Measurements from ENCODE around the gene LYVE1. TPM values are rescaled to one million over a fixed set of nuclear protein-coding genes. Genes with fewer than 3 reads are reported as not detected.

Gene LYVE1
- total and polyA plus RNA-seq, 2 of the 13 experiments (the other 11 are each of a cell fraction or from before 2014, with no cell fraction given), result 1.2 to 1.4 TPM

DNA sequence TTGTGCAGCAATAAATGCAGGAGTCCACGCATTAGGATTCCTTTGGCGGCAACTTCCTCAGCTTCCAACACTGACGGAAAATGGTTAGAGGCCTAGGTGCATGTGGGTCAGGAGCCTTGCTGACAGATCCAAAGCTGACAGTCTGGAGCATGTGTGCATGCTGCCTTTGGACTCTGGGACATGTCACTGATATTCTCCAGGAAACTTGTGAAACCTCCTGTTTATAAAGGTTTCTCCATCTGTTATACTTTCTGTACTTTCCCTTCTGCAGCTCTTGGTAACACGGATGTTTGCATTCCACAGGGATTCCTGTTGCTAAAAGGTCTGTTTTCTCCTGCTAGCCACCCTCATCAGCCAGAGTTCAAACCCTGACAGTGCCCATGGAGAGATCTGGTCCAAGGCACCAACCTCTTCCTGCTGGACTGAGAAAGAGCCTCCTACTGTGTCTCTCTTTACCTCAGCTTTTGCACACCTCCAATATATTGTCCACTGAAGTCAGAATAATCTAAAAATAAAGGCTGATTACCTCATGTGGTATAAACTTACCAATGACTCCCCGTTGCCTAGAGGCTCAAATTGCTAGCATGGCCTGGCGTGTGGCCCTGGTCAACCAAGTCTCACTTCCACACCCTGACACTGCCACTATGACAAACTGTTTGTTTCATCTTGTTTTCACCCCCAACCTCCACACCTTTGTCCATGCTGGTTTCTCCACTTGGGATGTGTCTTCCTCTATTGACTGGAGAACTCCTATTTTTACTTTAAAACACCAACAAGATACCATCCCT is 31.1 kb upstream of the LYVE1 start:
- H3K4me1 ChIP-seq (ENCODE audit: insufficient read depth, low read length), result peaks cover 44% of the 10 kb centered on the region
- no peak overlapping the region for H3K4me3 ChIP-seq (replicated peaks in 1 of 3; ENCODE audit: insufficient read depth in 1 of 3, low read depth in 2 of 3, low read length in 3 of 3)
- H4K20me1 ChIP-seq (ENCODE audit: insufficient read depth, low read length), result no peaks in the 10 kb centered on the region
- intact Hi-C loops (cut with micrococcal nuclease; ENCODE audit: unreplicated experiment), result no loop called here
- in situ Hi-C loops (cut with HindIII; ENCODE audit: extremely low pct_ligation_motif_present, low pct_unique_long_range_greater_than_20kb), result no loop called here
- peak overlapping the region; percentile 27 for H3K27ac ChIP-seq (ENCODE audit: extremely low read length, insufficient read depth, low read length)
- ChIA-PET POLR2A (no interaction called here), CTCF (ENCODE audit: low intra/inter-chr PET ratio, low total read pairs) (no interaction called here)
- H3K79me2 ChIP-seq (ENCODE audit: insufficient read depth, low read length), result no peaks in the 10 kb centered on the region
- no peaks in the 10 kb centered on the region for H3K9me3 ChIP-seq (ENCODE audit: low read length)
- H3K27me3 ChIP-seq (ENCODE audit: control insufficient read depth in 1 of 2, insufficient read depth in 2 of 2, low read length in 2 of 2), result no peaks in the 10 kb centered on the region
- peak overlapping the region; percentile 13 for H3K4me2 ChIP-seq (ENCODE audit: low read depth, low read length)
- no TSS peak for BruUV-seq (replicated peaks)
- DNase-seq (ENCODE audit: low spot score), result peak; percentile 68
- FAIRE-seq, result peak; percentile 49
- H2AFZ ChIP-seq (ENCODE audit: low read length), result no peak overlapping the region
- H3K9ac ChIP-seq (ENCODE audit: insufficient read depth, low read depth, low read length), result no peak overlapping the region
- ATAC-seq, result peak; percentile 87
- 45% methylated on average over 6 of the region's 6 CpGs for WGBS (ENCODE audit: low lambda C conversion rate)
- no peaks in the 10 kb centered on the region for H3K36me3 ChIP-seq (replicated peaks in 1 of 2; ENCODE audit: control insufficient read depth in 1 of 2, insufficient read depth in 2 of 2, low read length in 2 of 2)
- TF ChIP-seq ZNF180 (CRISPR knock-in tag; IDR thresholded peaks at IDR 0.05; ENCODE audit: borderline replicate concordance, low read depth) (no peak), ZNF263 (CRISPR knock-in tag; IDR thresholded peaks at IDR 0.05) (no peak), HDAC1 (CRISPR knock-in tag; IDR thresholded peaks at IDR 0.05) (peak; percentile 25; the same call in 1 of the 2 replicates), DPF2 (CRISPR knock-in tag; IDR thresholded peaks at IDR 0.05; ENCODE audit: borderline replicate concordance, low read depth) (no peak), GPN1 (CRISPR knock-in tag; IDR thresholded peaks at IDR 0.05; ENCODE audit: borderline replicate concordance) (no peak), ZNF282 (IDR thresholded peaks at IDR 0.05; ENCODE audit: partially characterized antibody) (no peak), ADNP (CRISPR knock-in tag; IDR thresholded peaks at IDR 0.05) (no peak), RFXAP (CRISPR knock-in tag; IDR thresholded peaks at IDR 0.05; ENCODE audit: borderline replicate concordance) (peak; percentile 58; the same call in 1 of the 2 replicates), YEATS4 (CRISPR knock-in tag; IDR thresholded peaks at IDR 0.05; ENCODE audit: borderline replicate concordance) (no peak), PITX1 (CRISPR knock-in tag; IDR thresholded peaks at IDR 0.05) (peak; percentile 44; the same call in 1 of the 2 replicates), ZNF772 (CRISPR knock-in tag; IDR thresholded peaks at IDR 0.05) (no peak)
- TF ChIP-seq, protein P1, sequence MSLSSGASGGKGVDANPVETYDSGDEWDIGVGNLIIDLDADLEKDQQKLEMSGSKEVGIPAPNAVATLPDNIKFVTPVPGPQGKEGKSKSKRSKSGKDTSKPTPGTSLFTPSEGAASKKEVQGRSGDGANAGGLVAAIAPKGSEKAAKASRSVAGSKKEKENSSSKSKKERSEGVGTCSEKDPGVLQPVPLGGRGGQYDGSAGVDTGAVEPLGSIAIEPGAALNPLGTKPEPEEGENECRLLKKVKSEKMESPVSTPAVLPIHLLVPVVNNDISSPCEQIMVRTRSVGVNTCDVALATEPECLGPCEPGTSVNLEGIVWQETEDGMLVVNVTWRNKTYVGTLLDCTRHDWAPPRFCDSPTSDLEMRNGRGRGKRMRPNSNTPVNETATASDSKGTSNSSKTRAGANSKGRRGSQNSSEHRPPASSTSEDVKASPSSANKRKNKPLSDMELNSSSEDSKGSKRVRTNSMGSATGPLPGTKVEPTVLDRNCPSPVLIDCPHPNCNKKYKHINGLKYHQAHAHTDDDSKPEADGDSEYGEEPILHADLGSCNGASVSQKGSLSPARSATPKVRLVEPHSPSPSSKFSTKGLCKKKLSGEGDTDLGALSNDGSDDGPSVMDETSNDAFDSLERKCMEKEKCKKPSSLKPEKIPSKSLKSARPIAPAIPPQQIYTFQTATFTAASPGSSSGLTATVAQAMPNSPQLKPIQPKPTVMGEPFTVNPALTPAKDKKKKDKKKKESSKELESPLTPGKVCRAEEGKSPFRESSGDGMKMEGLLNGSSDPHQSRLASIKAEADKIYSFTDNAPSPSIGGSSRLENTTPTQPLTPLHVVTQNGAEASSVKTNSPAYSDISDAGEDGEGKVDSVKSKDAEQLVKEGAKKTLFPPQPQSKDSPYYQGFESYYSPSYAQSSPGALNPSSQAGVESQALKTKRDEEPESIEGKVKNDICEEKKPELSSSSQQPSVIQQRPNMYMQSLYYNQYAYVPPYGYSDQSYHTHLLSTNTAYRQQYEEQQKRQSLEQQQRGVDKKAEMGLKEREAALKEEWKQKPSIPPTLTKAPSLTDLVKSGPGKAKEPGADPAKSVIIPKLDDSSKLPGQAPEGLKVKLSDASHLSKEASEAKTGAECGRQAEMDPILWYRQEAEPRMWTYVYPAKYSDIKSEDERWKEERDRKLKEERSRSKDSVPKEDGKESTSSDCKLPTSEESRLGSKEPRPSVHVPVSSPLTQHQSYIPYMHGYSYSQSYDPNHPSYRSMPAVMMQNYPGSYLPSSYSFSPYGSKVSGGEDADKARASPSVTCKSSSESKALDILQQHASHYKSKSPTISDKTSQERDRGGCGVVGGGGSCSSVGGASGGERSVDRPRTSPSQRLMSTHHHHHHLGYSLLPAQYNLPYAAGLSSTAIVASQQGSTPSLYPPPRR (CRISPR knock-in tag; IDR thresholded peaks at IDR 0.05; ENCODE audit: borderline replicate concordance), result no peak
- TF ChIP-seq, protein P2, sequence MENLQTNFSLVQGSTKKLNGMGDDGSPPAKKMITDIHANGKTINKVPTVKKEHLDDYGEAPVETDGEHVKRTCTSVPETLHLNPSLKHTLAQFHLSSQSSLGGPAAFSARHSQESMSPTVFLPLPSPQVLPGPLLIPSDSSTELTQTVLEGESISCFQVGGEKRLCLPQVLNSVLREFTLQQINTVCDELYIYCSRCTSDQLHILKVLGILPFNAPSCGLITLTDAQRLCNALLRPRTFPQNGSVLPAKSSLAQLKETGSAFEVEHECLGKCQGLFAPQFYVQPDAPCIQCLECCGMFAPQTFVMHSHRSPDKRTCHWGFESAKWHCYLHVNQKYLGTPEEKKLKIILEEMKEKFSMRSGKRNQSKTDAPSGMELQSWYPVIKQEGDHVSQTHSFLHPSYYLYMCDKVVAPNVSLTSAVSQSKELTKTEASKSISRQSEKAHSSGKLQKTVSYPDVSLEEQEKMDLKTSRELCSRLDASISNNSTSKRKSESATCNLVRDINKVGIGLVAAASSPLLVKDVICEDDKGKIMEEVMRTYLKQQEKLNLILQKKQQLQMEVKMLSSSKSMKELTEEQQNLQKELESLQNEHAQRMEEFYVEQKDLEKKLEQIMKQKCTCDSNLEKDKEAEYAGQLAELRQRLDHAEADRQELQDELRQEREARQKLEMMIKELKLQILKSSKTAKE (CRISPR knock-in tag; IDR thresholded peaks at IDR 0.05; ENCODE audit: borderline replicate concordance), result no peak
- TF ChIP-seq, protein P3, sequence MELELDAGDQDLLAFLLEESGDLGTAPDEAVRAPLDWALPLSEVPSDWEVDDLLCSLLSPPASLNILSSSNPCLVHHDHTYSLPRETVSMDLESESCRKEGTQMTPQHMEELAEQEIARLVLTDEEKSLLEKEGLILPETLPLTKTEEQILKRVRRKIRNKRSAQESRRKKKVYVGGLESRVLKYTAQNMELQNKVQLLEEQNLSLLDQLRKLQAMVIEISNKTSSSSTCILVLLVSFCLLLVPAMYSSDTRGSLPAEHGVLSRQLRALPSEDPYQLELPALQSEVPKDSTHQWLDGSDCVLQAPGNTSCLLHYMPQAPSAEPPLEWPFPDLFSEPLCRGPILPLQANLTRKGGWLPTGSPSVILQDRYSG (CRISPR knock-in tag; IDR thresholded peaks at IDR 0.05), result no peak

All from HepG2 (cell line).